ENCODE results near the gene NRXN2. TPM values are rescaled to one million over a fixed set of nuclear protein-coding genes. Genes with fewer than 3 reads are reported as not detected.

Gene NRXN2
- total RNA-seq, 1 donor from 2014 or later = 10.0 TPM

- Mint-ChIP-seq H3K4me1 (peaks cover 16% of the 10 kb centered on the region), H3K27ac (ENCODE audit: unreplicated experiment) (no peak overlapping the region), H3K4me3 (peak overlapping the region; percentile 79), H3K36me3 (ENCODE audit: low read depth) (no peaks in the 10 kb centered on the region), H3K27me3 (ENCODE audit: low read depth) (peaks cover 66% of the 10 kb centered on the region), H3K9me3 (no peaks in the 10 kb centered on the region)
- no peak for TF ChIP-seq CTCF (conservative IDR thresholded peaks at IDR 0.05)
- DNase-seq (ENCODE audit: low read depth, low spot score) = no peak
Measured at GRCh38 chr11:64741375-64742086, 18.5 kb upstream of the NRXN2 start.

GRCh38 chr11:64739871-64740270 is 16.9 kb upstream of the NRXN2 start:
- no peak for TF ChIP-seq CTCF (conservative IDR thresholded peaks at IDR 0.05)
- H3K36me3 Mint-ChIP-seq (ENCODE audit: low read depth) = no peaks in the 10 kb centered on the region
- no peak overlapping the region for H3K27ac Mint-ChIP-seq (ENCODE audit: unreplicated experiment)
- peaks cover 4% of the 10 kb centered on the region for H3K9me3 Mint-ChIP-seq
- H3K4me3 Mint-ChIP-seq = no peak overlapping the region
- peaks cover 20% of the 10 kb centered on the region for H3K4me1 Mint-ChIP-seq
- DNase-seq (ENCODE audit: low read depth, low spot score) = no peak
- peaks cover 58% of the 10 kb centered on the region for H3K27me3 Mint-ChIP-seq (ENCODE audit: low read depth)

- DNase-seq (ENCODE audit: low read depth, low spot score) = no peak
- Mint-ChIP-seq H3K4me3 (no peak overlapping the region), H3K36me3 (ENCODE audit: low read depth) (no peaks in the 10 kb centered on the region), H3K9me3 (peaks cover 4% of the 10 kb centered on the region), H3K27me3 (ENCODE audit: low read depth) (peaks cover 39% of the 10 kb centered on the region), H3K27ac (ENCODE audit: unreplicated experiment) (no peak overlapping the region), H3K4me1 (peaks cover 9% of the 10 kb centered on the region)
- no peak for TF ChIP-seq CTCF (conservative IDR thresholded peaks at IDR 0.05)
Measured at GRCh38 chr11:64736654-64737053, 13.7 kb upstream of the NRXN2 start.

GRCh38 chr11:64735725-64736259 is 12.8 kb upstream of the NRXN2 start:
- Mint-ChIP-seq H3K4me3 (no peak overlapping the region), H3K9me3 (peaks cover 4% of the 10 kb centered on the region), H3K27me3 (ENCODE audit: low read depth) (peaks cover 30% of the 10 kb centered on the region), H3K36me3 (ENCODE audit: low read depth) (no peaks in the 10 kb centered on the region), H3K4me1 (peaks cover 8% of the 10 kb centered on the region), H3K27ac (ENCODE audit: unreplicated experiment) (no peak overlapping the region)
- no peak for DNase-seq (ENCODE audit: low read depth, low spot score)
- TF ChIP-seq CTCF (conservative IDR thresholded peaks at IDR 0.05) = no peak

- H3K4me3 Mint-ChIP-seq = no peak overlapping the region
- peaks cover 8% of the 10 kb centered on the region for H3K4me1 Mint-ChIP-seq
- H3K27ac Mint-ChIP-seq (ENCODE audit: unreplicated experiment) = no peak overlapping the region
- no peak for DNase-seq (ENCODE audit: low read depth, low spot score)
- no peaks in the 10 kb centered on the region for H3K36me3 Mint-ChIP-seq (ENCODE audit: low read depth)
- H3K27me3 Mint-ChIP-seq (ENCODE audit: low read depth) = peaks cover 25% of the 10 kb centered on the region
- peaks cover 4% of the 10 kb centered on the region for H3K9me3 Mint-ChIP-seq
- TF ChIP-seq CTCF (conservative IDR thresholded peaks at IDR 0.05) = no peak
Measured at GRCh38 chr11:64734811-64735724, 12.1 kb upstream of the NRXN2 start.
